Measurements from ENCODE around the gene ANAPC15. TPM values are rescaled to one million over a fixed set of nuclear protein-coding genes. Genes with fewer than 3 reads are reported as not detected.
"Not testable (repeated sequence)": the region's sequence is repeated elsewhere in the genome, so short reads cannot be mapped to it uniquely, and the experiment has no call there.

Gene ANAPC15
- total RNA-seq, 1 donor from 2014 or later, result not detected

DNA sequence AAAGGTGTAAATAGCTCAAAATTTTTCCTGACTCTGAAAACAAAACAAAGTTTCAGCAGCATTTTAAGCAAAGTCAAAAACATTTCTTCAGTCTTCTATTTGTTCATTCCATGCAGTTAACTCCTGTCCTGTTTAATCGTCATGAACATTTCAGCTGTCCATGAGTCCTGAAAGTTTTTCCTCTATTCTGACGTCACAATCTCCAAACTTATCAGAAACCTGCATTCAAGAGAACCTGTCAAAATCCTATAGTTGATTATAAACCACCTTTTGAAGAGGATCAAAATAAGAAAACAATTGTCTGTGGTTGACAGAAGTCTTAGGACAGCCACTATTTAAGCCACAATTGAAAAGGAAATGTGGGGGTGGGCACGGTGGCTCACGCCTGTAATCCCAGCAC is 38.4 kb upstream of the ANAPC15 start:
- intact Hi-C loops (cut with DNase I), result no loop called here
- TF ChIP-seq, protein P1, sequence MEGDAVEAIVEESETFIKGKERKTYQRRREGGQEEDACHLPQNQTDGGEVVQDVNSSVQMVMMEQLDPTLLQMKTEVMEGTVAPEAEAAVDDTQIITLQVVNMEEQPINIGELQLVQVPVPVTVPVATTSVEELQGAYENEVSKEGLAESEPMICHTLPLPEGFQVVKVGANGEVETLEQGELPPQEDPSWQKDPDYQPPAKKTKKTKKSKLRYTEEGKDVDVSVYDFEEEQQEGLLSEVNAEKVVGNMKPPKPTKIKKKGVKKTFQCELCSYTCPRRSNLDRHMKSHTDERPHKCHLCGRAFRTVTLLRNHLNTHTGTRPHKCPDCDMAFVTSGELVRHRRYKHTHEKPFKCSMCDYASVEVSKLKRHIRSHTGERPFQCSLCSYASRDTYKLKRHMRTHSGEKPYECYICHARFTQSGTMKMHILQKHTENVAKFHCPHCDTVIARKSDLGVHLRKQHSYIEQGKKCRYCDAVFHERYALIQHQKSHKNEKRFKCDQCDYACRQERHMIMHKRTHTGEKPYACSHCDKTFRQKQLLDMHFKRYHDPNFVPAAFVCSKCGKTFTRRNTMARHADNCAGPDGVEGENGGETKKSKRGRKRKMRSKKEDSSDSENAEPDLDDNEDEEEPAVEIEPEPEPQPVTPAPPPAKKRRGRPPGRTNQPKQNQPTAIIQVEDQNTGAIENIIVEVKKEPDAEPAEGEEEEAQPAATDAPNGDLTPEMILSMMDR (IDR thresholded peaks at IDR 0.05), result no peak

DNA sequence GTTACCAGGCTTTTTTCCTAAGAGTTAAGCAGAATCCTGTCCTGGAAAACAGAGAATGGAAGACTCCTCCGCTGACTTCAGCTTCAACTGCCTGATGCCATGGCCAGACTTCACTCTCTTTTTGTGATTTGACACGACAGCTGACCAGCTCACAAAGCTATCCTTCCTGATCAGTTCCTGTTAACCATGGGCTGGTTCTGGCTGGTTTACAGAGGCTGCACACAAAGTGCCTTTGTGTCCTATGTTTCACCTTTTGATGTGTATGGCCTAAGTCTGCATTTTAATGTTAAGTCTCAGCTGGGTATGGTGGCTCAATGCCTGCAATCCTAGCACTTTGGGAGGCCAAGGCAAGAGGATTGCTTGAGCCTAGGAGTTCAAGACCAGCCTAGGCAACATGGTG is 34.1 kb upstream of the ANAPC15 start:
- no peak overlapping the region for H3K27ac ChIP-seq
- H3K4me3 ChIP-seq, result no peak overlapping the region
- no peaks in the 10 kb centered on the region for H3K36me3 ChIP-seq
- intact Hi-C loops (cut with DNase I), result no loop called here
- H3K4me1 ChIP-seq, result no peaks in the 10 kb centered on the region
- no peak for DNase-seq (ENCODE audit: low spot score in 2 of 2)
- H3K9me3 ChIP-seq, result no peaks in the 10 kb centered on the region
- no peaks in the 10 kb centered on the region for H3K27me3 ChIP-seq
- TF ChIP-seq, protein P1 (IDR thresholded peaks at IDR 0.05), result no peak

More for the DNA sequence above, 38.4 kb upstream of the ANAPC15 start:
- Histone ChIP-seq H3K27me3 (no peaks in the 10 kb centered on the region), H3K36me3 (no peaks in the 10 kb centered on the region), H3K4me1 (no peaks in the 10 kb centered on the region), H3K4me3 (no peak overlapping the region), H3K9me3 (no peaks in the 10 kb centered on the region), H3K27ac (no peak overlapping the region)
- DNase-seq (ENCODE audit: low spot score in 2 of 2), result no peak

DNA sequence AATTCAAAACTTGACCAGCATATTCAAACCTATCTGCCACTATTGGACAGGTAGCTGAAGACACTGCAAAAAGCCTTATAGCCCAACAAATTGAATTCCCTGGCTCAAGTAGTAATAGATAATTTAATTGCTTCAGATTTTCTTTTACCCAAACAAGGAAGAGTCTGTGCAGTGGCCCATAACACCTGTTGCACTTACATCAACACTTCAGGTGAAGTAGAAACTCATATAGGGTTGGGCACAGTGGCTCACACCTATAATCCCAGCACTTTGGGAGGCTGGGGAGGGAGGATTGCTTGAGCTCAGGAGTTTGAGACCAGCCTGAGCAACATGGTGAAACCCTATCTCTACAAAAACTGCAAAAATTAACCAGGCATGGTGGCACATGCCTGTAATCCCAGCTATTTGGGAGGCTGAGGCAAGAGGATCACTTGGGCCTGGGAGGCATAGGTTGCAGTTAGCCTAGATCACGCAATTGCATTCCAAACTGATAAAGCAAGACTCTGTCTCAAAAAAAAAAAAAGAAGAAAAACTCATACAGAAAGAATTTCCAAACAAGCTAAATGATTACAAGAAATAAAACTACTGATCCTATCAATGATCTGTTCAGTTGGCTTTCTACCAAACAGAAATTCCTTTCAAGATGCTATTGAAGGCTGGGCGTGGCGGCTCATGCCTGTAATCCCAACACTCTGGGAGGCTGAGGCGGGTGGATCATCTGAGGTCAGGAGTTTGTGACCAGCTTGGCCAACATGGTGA is 32.5 kb upstream of the ANAPC15 start:
- no peak overlapping the region for H3K4me3 ChIP-seq
- H3K4me1 ChIP-seq, result no peaks in the 10 kb centered on the region
- intact Hi-C loops (cut with DNase I), result loop anchor here (1.0 kb wide), 2 partner anchors 120 to 168 kb away; no protein-coding TSS in a partner anchor
- H3K27ac ChIP-seq, result no peak overlapping the region
- no peak for DNase-seq (ENCODE audit: low spot score in 2 of 2)
- H3K9me3 ChIP-seq, result no peaks in the 10 kb centered on the region
- TF ChIP-seq, protein P1 (IDR thresholded peaks at IDR 0.05), result no peak
- no peaks in the 10 kb centered on the region for H3K27me3 ChIP-seq
- no peaks in the 10 kb centered on the region for H3K36me3 ChIP-seq

DNA sequence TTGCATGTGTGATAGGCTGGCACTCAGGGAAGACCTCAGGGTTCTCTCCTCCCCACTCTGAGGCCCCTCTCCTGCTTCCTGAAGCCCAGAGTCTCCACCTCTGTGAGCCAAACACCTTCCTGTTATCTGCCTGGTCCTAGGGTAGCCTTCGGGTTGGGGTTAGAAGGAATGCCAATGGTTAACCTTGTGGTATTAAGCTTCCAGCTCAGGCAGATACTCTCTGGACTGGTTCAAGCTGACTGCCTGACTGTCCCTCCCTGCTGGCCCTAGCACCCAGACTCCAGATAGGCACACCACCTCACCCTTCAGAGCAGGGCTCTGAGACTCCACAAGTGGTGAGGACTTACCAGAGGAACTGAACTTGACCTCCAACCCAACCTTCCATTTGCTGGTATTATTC is 30.0 kb upstream of the ANAPC15 start:
- intact Hi-C loops (cut with DNase I); H3K27ac ChIP-seq; H3K4me3 ChIP-seq; H3K27me3 ChIP-seq; H3K9me3 ChIP-seq; H3K4me1 ChIP-seq; H3K36me3 ChIP-seq; DNase-seq (ENCODE audit: low spot score in 2 of 2): not testable (repeated sequence)

DNA sequence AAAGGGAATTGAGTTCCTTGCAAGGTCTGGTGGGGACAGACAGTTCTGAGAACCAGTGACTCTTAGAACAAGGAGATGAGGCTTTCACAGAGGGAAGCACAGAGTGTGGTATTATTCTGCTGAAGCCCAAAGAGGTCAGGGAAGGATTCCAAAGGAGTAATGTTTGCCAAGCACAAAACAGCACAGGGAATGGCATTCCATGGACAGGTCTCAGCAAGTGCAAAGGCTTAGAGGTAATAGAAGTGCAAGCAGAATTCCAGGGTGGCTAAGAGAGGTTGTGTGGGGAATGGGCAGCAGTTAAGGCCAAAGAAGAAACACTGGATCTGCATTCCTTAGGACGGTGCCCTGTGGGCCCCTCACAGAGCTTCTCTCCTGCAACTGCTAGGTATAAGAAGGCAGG is 29.6 kb upstream of the ANAPC15 start:
- intact Hi-C loops (cut with DNase I); H3K4me3 ChIP-seq; H3K4me1 ChIP-seq; H3K9me3 ChIP-seq; DNase-seq (ENCODE audit: low spot score in 2 of 2); H3K27ac ChIP-seq; H3K27me3 ChIP-seq; H3K36me3 ChIP-seq: not testable (repeated sequence)

DNA sequence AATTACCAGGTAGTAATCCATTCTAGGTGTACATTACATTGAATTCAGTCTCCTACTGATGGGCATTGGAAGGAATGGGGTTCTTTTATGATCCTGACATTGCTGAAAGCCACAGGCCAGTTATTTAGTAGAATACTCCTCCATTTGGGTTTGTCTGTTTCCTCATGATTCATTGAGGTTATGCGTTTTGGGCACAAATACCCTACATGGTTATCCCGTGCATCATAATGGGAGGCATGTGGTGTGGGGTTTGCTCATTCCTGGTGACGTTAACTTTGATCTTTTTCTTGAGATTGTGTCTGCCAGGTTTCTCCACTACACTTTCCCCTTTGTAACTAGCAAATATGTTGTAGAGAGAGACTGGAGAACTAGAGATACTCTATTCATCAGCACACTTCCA is 28.6 kb upstream of the ANAPC15 start:
- DNase-seq (ENCODE audit: low spot score in 2 of 2), result no peak

More for the DNA sequence above, 28.6 kb upstream of the ANAPC15 start:
- Histone ChIP-seq H3K27me3 (no peaks in the 10 kb centered on the region), H3K27ac (no peak overlapping the region), H3K9me3 (no peaks in the 10 kb centered on the region), H3K4me1 (no peaks in the 10 kb centered on the region), H3K4me3 (no peak overlapping the region), H3K36me3 (no peaks in the 10 kb centered on the region)
- TF ChIP-seq, protein P1 (IDR thresholded peaks at IDR 0.05), result no peak
- intact Hi-C loops (cut with DNase I), result no loop called here

Data from ascending aorta (tissue), 2 donors.